Muscle of back (tissue), 11 donors: Measurements from ENCODE around the gene SMS. TPM values are rescaled to one million over a fixed set of nuclear protein-coding genes. Genes with fewer than 3 reads are reported as not detected.

Experiments used
- DNase-seq, 3 donors: peaks; one replicate each; pipeline versions ENCODE4 v3.0.0 to v3.0.0-alpha.2; 2013
- polyA plus RNA-seq, 10 donors: library from polyadenylated mRNA; unstranded; fragments of 120-200 nt; gene quantifications; one replicate each; pipeline ENCODE4 v1.2.1, GENCODE V29; 2013; ENCODE audit not compliant: insufficient read length in 10 of 10

The SMS gene
- polyA plus RNA-seq, 10 donors: 69.0 to 99.4 (median 89.3) TPM

- no peak for DNase-seq
Measured at GRCh38 chrX:21974011-21974385, 33.5 kb downstream of the SMS start.

- no peak for DNase-seq
Measured at GRCh38 chrX:21975242-21975641, 34.7 kb downstream of the SMS start.

- DNase-seq: peak in 2 of 3 donors; percentile 34 to 56
Measured at GRCh38 chrX:21975812-21976211, 35.3 kb downstream of the SMS start.

- no peak for DNase-seq
Measured at GRCh38 chrX:21978346-21978745, 37.8 kb downstream of the SMS start.

- DNase-seq: no peak
Measured at GRCh38 chrX:21982311-21982710, 41.8 kb downstream of the SMS start.

- DNase-seq: peak; percentile 64 to 80 (median 80)
Measured at GRCh38 chrX:21985332-21985777, 44.8 kb downstream of the SMS start.

GRCh38 chrX:21986596-21986995 lies 46.1 kb downstream of the SMS start:
- DNase-seq: no peak

- DNase-seq: no peak
Measured at GRCh38 chrX:21989384-21989783, 48.9 kb downstream of the SMS start.

GRCh38 chrX:21990832-21991231 lies 50.3 kb downstream of the SMS start:
- DNase-seq: no peak

- DNase-seq: no peak
Measured at GRCh38 chrX:21991504-21991903, 51.0 kb downstream of the SMS start.

GRCh38 chrX:21993265-21993664 lies 52.8 kb downstream of the SMS start:
- DNase-seq: peak in 1 of 3 donors; percentile 26

GRCh38 chrX:21996872-21997455 lies 56.5 kb downstream of the SMS start:
- DNase-seq: peak in 2 of 3 donors; percentile 11 to 14

- DNase-seq: no peak
Measured at GRCh38 chrX:21998037-21998436, 57.5 kb downstream of the SMS start.

- DNase-seq: no peak
Measured at GRCh38 chrX:22004866-22005265, 64.4 kb downstream of the SMS start.

GRCh38 chrX:22012051-22012450 lies 71.5 kb downstream of the SMS start:
- no peak for DNase-seq

- no peak for DNase-seq
Measured at GRCh38 chrX:22012931-22013330, 72.4 kb downstream of the SMS start.

GRCh38 chrX:22015139-22015750 lies 74.7 kb downstream of the SMS start:
- no peak for DNase-seq

- peak in 2 of 3 donors; percentile 36 to 45 for DNase-seq
Measured at GRCh38 chrX:22021751-22022324, 81.3 kb downstream of the SMS start.

- no peak for DNase-seq
Measured at GRCh38 chrX:22024577-22024976, 84.1 kb downstream of the SMS start.

- no peak for DNase-seq
Measured at GRCh38 chrX:22025751-22026150, 85.2 kb downstream of the SMS start.

- DNase-seq: peak in 1 of 3 donors; percentile 38
Measured at GRCh38 chrX:22026731-22027130, 86.2 kb downstream of the SMS start.

- peak in 1 of 3 donors; percentile 17 for DNase-seq
Measured at GRCh38 chrX:22032084-22032483, 91.6 kb downstream of the SMS start, which contains the start of gene PHEX. Gene PHEX (plus strand): TSS chrX:22032325. CDS start chrX:22033006, 681 bp downstream.

GRCh38 chrX:22032506-22032905 lies 92.0 kb downstream of the SMS start:
- DNase-seq: peak in 1 of 3 donors; percentile 34
